GM21515 (cell line): Measurements from ENCODE around the gene HMCES.
"Not testable (repeated sequence)": the region's sequence is repeated elsewhere in the genome, so short reads cannot be mapped to it uniquely, and the experiment has no call there.

Experiments used
- ATAC-seq: cut with Tn5 transposase; IDR thresholded peaks from one replicate; pipeline ENCODE4 v1.9.1; 2021; ENCODE audit not compliant: unreplicated experiment

HMCES gene

DNA sequence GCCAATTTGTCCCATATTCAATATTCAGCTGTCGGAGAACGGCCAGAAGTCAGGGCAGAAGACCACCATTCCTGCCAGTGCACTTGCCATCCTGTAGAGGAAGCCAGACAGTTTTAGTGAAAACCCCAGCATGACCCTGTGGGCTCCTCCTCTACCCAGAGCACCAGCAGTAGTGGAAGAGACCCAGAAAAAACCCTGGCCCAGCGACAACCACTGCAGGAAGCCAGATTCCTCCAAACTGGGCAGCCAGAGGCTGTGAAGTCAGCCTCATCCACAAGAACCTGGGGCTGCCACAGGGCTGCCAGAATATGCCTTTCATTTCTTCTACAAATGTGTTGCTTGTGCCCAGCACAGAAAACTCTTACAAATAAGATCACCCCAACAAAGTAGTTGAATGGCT is 67.3 kb downstream of the HMCES start:
- ATAC-seq = no peak

DNA sequence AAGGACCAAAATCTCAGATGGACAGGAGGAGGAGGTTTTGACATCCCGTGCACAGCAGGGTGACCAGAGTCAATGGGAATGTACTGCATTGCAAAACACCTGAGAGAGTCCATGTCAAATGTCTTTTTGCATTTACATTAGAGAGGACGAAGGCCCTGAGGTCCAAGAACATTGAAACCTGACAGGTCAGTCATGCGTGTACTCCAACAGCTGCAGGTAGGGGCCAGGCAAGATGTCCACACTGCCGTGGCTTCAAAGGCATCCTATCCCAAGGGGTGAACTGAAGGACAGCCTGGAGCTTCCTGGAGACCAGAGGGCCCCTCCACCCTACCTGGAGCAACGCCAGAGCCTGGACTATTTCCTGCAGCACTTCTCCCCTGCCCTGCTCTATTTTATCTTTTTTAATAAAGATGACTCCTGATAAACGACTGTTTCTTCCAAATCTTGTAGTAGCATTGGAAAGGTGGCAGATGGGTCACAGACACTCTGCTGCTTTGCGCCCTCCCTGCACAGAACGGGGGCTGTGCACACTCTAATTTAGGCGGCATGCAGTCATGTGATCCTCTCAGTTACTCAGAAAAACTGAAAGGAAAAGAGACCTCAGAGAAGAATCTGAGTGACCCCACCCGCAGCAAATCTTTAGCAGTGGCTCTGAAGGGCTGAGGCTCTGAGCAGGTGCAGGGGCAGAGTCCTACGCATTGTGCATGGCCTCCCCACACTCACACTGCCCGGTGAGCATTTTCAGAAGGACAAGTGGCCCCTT is 68.2 kb downstream of the HMCES start:
- no peak for ATAC-seq

DNA sequence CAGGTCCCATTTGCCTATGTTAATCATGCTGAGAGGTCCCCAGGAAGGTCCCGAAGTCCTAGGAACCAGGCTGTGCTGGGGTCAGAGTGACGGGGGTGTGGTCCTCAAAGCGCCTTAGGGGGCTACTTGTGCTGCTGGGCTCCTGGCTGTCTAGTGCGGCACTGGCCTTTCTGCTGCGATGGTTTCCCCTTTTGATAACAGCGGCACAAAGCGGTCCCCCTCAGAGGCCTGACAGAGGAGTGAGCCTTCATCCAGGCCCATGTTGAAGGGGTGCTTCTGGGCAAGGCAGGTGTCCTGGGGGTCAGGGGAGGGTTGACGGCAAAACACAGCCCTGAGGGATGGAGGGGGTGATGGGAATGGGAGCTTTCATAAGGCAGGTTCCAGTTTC is 68.8 kb downstream of the HMCES start:
- ATAC-seq = no peak

DNA sequence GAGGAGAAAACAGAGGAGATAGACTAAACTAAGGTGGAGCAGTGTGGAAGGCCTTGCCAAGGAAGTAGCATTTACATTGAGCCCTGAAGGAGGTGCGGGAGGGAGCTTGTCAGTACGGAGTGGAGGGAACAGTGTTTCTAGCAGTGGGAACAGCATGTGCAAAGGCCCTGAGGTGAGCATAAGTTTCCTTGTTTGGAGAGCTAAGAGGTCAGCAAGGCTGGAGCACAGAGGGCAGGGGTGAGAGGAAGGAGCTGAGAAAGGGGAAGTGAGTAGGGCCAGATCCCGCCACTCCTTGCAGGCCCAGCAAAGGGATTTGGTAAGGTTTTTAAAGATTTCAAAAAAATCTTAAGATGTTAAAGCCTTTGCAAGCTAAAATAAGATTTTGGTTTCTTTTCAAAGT is 70.1 kb downstream of the HMCES start:
- ATAC-seq = no peak

DNA sequence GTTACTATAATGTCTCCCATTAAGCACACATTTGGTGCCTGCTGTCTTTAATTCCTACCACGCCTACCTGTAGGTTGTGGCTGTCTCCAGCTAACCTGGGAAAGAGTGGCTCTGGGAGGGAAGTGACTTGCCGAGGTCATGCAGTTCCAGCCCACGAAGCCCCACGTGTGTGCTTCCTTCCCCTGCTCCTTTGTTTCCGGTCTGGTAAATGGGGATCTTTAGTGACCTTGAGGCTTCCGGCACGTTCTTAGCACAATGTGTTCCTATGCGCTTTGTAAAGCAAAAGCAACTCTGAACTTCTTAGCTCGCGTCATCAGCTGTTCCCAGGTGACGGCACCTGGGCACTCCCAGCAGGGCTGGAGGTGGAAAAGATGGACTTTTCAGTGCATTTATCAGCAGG is 70.5 kb downstream of the HMCES start:
- ATAC-seq = not testable (repeated sequence)

DNA sequence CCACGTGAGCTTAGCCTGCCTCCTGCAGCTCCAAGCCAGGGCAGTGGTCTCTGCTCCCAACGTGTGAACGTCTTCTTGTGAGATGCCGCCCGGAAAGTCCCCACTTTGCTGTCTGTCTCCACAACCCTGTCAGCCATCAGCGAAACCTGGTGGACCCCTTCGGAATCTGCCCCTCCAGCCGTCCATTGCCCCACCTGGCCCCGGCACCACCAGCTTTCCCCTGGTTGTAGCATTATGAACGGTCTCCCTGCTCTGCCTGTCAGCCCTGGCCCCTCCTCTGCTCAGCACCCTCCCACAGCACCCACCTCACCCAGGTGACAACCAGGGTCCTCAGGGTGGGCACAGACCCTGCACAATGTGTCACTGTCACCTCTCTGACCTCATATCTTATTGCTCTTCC is 71.1 kb downstream of the HMCES start:
- no peak for ATAC-seq

DNA sequence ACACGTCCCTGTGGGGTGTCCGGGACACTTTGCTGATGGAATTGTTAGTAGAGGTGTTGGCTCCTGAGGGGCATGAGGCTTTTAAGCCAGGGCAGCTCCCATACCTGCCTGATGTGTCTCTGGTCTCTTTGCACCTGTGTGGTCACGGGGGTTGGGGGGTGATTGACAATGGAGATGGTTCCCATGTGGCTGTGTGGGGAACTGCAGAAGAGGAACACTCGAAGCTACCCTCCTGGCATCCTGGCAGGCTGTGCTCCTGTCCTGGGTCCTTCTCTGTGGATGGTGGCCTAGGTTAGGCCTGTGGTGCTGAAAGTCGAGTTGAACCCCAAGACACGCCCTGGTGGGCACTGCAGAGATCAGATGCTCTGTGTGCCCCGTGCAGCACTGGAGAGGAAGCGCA is 73.4 kb downstream of the HMCES start:
- no peak for ATAC-seq

DNA sequence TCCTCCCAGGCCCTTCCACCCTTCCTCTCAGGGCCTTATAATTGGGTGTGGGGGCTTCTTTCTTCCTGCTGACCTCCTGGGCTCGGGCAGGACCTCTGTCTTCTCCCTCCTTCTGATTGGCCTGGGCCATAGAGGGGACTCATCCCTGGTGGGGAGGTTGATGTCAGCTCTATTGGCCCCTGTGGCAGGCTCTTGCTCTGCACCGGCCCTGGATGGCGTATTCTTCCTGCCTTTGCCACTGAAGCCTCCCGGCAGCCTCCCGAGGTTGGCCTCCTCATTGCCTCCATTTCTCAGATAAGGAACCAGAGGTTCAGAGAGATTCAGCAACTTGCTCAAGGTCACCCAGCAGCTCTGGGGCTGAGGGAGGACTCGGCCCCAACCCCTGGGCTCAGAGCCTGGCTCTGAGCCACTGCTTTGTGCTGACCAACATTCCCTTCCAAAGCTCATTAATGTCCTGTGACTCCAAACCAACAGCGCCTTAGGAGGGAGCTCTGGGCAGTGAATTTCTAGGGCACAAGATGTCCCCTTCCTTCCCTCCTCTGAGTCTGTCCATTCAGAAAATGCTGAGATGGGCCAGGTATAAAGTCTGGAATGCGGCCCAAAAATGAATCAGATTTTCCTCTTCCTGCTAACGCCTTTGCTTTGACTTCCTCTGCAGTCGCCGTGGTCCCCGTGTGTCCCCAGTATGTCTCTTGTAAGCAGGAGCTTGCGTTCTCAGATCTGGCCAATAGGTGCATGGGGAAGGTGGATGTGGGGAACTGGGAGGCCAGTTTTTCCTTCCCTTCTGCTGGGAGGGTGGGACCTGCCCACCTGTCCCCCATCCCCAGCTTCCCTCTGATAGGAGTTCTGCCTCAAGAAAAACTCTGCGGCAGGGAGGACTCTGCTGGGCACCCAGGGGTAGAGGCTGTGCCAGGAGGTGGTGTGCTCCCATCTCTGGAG is 74.2 kb downstream of the HMCES start:
- no peak for ATAC-seq

DNA sequence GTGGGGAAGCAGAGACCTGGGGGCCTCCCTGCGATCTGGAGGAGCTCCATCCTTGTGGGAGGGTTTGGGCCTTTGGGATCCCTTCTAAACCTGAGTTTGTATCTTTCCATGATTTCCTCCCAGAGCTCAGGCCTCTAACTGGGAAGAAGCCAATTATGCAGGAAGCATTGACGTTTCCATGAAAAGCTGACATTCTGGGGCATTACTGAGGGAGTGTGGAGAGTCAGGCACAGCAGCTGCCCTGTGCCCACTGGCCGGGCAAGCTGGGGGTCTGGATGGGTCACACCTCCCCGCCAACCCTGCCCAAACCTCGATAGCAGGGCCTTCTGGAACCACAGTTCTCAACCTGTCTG is 74.9 kb downstream of the HMCES start:
- ATAC-seq = no peak
